ENCODE data around the gene KCNK16. TPM values are rescaled to one million over a fixed set of nuclear protein-coding genes. Genes with fewer than 3 reads are reported as not detected.

The KCNK16 gene
- total and polyA plus RNA-seq, 2 of the 8 experiments (the other 6 are each of a cell fraction or from before 2014, with no cell fraction given) = not detected

- no peak overlapping the region for H3K18ac ChIP-seq (ENCODE audit: extremely low read depth, low read length)
- no peak overlapping the region for H3K4me2 ChIP-seq (ENCODE audit: insufficient read depth in 1 of 2, low read depth in 2 of 2, low read length in 2 of 2)
- H3K9ac ChIP-seq (replicated peaks in 1 of 4; ENCODE audit: extremely low read depth in 1 of 4, low read depth in 3 of 4, low read length in 3 of 4) = no peak overlapping the region; a peak in 1 of 7 replicates
- no peak overlapping the region for H2AFZ ChIP-seq (ENCODE audit: low read length)
- no peak overlapping the region for H3K56ac ChIP-seq (replicated peaks; ENCODE audit: insufficient read length, low read depth, low read length)
- FAIRE-seq = no peak
- H2BK120ac ChIP-seq (replicated peaks; ENCODE audit: low read depth, low read length) = no peak overlapping the region
- no peak overlapping the region; the same call in 1 of the 2 replicates for H2BK20ac ChIP-seq (ENCODE audit: low read length)
- no peaks in the 10 kb centered on the region for H3K36me3 ChIP-seq (ENCODE audit: control insufficient read depth in 2 of 4, insufficient read depth in 4 of 4, low read length in 3 of 4)
- no peak for DNase-seq (ENCODE audit: low read depth in 1 of 2, low spot score in 2 of 2)
- H3K4ac ChIP-seq (replicated peaks; ENCODE audit: insufficient read length, low read depth, low read length) = no peak overlapping the region
- H3K23me2 ChIP-seq (ENCODE audit: low read depth, low read length) = no peaks in the 10 kb centered on the region
- H2BK12ac ChIP-seq (ENCODE audit: low read depth, low read length) = peak overlapping the region; percentile 21; the same call in 1 of the 2 replicates
- no peak overlapping the region for H2BK5ac ChIP-seq (ENCODE audit: low read depth, low read length)
- no peak overlapping the region for H3K14ac ChIP-seq (ENCODE audit: insufficient read length)
- H4K5ac ChIP-seq (ENCODE audit: insufficient read length, low read depth, low read length) = no peak overlapping the region
- H2AK5ac ChIP-seq (ENCODE audit: low read depth, low read length) = 0 out of 2 replicates have a peak overlapping the region, but pooled peaks have one; percentile 11
- no peaks in the 10 kb centered on the region for H4K20me1 ChIP-seq (replicated peaks in 1 of 2; ENCODE audit: control insufficient read depth in 1 of 2, insufficient read depth in 2 of 2, low read length in 2 of 2)
- peak overlapping the region; percentile 6; the same call in 1 of the 2 replicates for H2BK15ac ChIP-seq (ENCODE audit: low read length)
- TF ChIP-seq POLR2A (IDR thresholded peaks at IDR 0.05; ENCODE audit: control extremely low read depth in 1 of 2, low read depth in 2 of 2, low read length in 2 of 2) = no peak
- TF ChIP-seq JUN (IDR thresholded peaks at IDR 0.05; ENCODE audit: low read depth, low read length) = no peak
- TF ChIP-seq BCL11A (IDR thresholded peaks at IDR 0.05; ENCODE audit: low read depth in 2 of 2, low read length in 2 of 2) = no peak
- no peak for TF ChIP-seq FOSL1 (IDR thresholded peaks at IDR 0.05; ENCODE audit: insufficient read depth, low read depth, low read length)
- no peak for TF ChIP-seq SIX5 (IDR thresholded peaks at IDR 0.05; ENCODE audit: low read depth, low read length)
- no peak for TF ChIP-seq HDAC2 (IDR thresholded peaks at IDR 0.05; ENCODE audit: borderline replicate concordance in 1 of 2, low read depth in 2 of 2, low read length in 2 of 2)
- TF ChIP-seq SP1 (IDR thresholded peaks at IDR 0.05; ENCODE audit: low read depth, low read length) = no peak
- no peak for TF ChIP-seq CBX5 (IDR thresholded peaks at IDR 0.05; ENCODE audit: low read depth, low read length)
- no peak for TF ChIP-seq RNF2 (IDR thresholded peaks at IDR 0.05; ENCODE audit: borderline replicate concordance, low read depth, low read length, missing control alignments, poor library complexity, severe bottlenecking)
- TF ChIP-seq POU5F1 (IDR thresholded peaks at IDR 0.05; ENCODE audit: low read depth, low read length) = no peak
- TF ChIP-seq CREB1 (IDR thresholded peaks at IDR 0.05) = no peak
- TF ChIP-seq RXRA (IDR thresholded peaks at IDR 0.05; ENCODE audit: insufficient read depth, low read depth, low read length) = no peak
- WGBS, 2 experiments (ENCODE audit: extremely low coverage in 1 of 2, insufficient coverage in 1 of 2, insufficient read length in 1 of 2, insufficient replicate concordance in 2 of 2, low coverage in 1 of 2, low lambda C conversion rate in 2 of 2, missing lambda C conversion rate in 1 of 2) = 88% methylated on average over 6 of the region's 6 CpGs; no CpG with 5 or more reads in 1 of the 2 experiments
- CTCF ChIA-PET (ENCODE audit: partially characterized antibody) = interaction anchor here (0.7 to 47.4 kb wide), 22 partner anchors 10 to 298 kb away, joined by 3 to 1738 read pairs (median 7); partner anchors contain the start of genes KCNK17 and KCNK5
- H3K4me3 ChIP-seq (ENCODE audit: extremely low read depth in 1 of 4, insufficient read depth in 2 of 4, low read depth in 3 of 4, low read length in 4 of 4) = no peak overlapping the region
- H3K27me3 ChIP-seq (replicated peaks in 1 of 4; ENCODE audit: control insufficient read depth in 3 of 4, extremely low read depth in 1 of 4, insufficient read depth in 3 of 4, low read length in 3 of 4) = no peaks in the 10 kb centered on the region; a peak in 1 of 7 replicates
- no peaks in the 10 kb centered on the region for H3K79me2 ChIP-seq (ENCODE audit: control insufficient read depth in 1 of 2, insufficient read depth in 2 of 2, low read length in 2 of 2)
- POLR2A ChIA-PET (ENCODE audit: partially characterized antibody) = interaction anchor here (2.1 to 4.0 kb wide), 2 partner anchors 69 to 72 kb away, joined by 6 to 23 read pairs; partner anchors contain the start of gene KCNK5
- no peaks in the 10 kb centered on the region for H3K9me3 ChIP-seq (ENCODE audit: insufficient read depth in 2 of 2, low read depth in 1 of 2, low read length in 1 of 2)
- peak overlapping the region; percentile 7 for H4K91ac ChIP-seq (replicated peaks; ENCODE audit: insufficient read length, low read length)
- no peak overlapping the region for H3K27ac ChIP-seq (ENCODE audit: low read depth, low read length)
- H3K79me1 ChIP-seq (ENCODE audit: low read depth, low read length) = no peaks in the 10 kb centered on the region
- no peak overlapping the region for H4K8ac ChIP-seq (ENCODE audit: extremely low read depth, insufficient read depth, low read length)
- peaks cover 0 to 4% (median under 1%) of the 10 kb centered on the region in 4 experiments; a peak in 2 of 7 replicates for H3K4me1 ChIP-seq (replicated peaks in 1 of 4; ENCODE audit: control insufficient read depth in 3 of 4, insufficient read depth in 4 of 4, low read length in 3 of 4)
- H3K23ac ChIP-seq (ENCODE audit: insufficient read length) = no peak overlapping the region
Observed at GRCh38 chr6:39300739-39301138, 21.8 kb downstream of the KCNK16 start.
